NT2/D1 (cell line): ENCODE results near the gene NEK2.
A peak's percentile ranks its signal among the peaks of the same experiment; 100 is the strongest.
"Not testable (repeated sequence)": the region's sequence is repeated elsewhere in the genome, so short reads cannot be mapped to it uniquely, and the experiment has no call there.

Source experiments
- DNase-seq: peaks from one replicate; pipeline ENCODE4 v3.0.0-alpha.2; 2011; ENCODE audit warnings: low read depth, low spot score
- H3K27me3 ChIP-seq: 2 replicates; pipeline ENCODE4 v1.6.0; 2011; ENCODE audit warnings: mild to moderate bottlenecking; ENCODE audit not compliant: insufficient read length, insufficient read depth
- H3K36me3 ChIP-seq: 2 replicates; pipeline ENCODE4 v1.6.1; 2011; ENCODE audit warnings: mild to moderate bottlenecking, low read length, mixed read lengths; ENCODE audit not compliant: insufficient read depth, insufficient read length
- H3K4me1 ChIP-seq: 2 replicates; pipeline ENCODE4 v1.5.1; 2011; ENCODE audit not compliant: insufficient read depth, insufficient read length
- H3K4me3 ChIP-seq: 2 replicates; pipeline ENCODE4 v1.5.1; 2011; ENCODE audit warnings: low read depth; ENCODE audit not compliant: insufficient read length
- H3K9ac ChIP-seq: 2 replicates; pipeline ENCODE4 v1.6.0; 2011; ENCODE audit warnings: low read depth; ENCODE audit not compliant: insufficient read length
- H3K9me3 ChIP-seq: 2 replicates; pipeline ENCODE4 v1.5.1; 2011; ENCODE audit warnings: mild to moderate bottlenecking, low read length; ENCODE audit not compliant: insufficient read depth
- SUZ12 ChIP-seq: IDR thresholded peaks from 2 replicates; pipeline ENCODE4 v1.6.1; 2011; ENCODE audit not compliant: insufficient read length, insufficient read depth; ENCODE audit errors: extremely low read depth
- YY1 ChIP-seq: IDR thresholded peaks from 2 replicates; pipeline ENCODE4 v1.6.1; 2011; ENCODE audit not compliant: insufficient read length, insufficient read depth
- ZNF274 ChIP-seq: IDR thresholded peaks from 2 replicates; pipeline ENCODE4 v1.6.1; 2011; ENCODE audit warnings: mild to moderate bottlenecking, low read depth, low read length

NEK2 gene

DNA sequence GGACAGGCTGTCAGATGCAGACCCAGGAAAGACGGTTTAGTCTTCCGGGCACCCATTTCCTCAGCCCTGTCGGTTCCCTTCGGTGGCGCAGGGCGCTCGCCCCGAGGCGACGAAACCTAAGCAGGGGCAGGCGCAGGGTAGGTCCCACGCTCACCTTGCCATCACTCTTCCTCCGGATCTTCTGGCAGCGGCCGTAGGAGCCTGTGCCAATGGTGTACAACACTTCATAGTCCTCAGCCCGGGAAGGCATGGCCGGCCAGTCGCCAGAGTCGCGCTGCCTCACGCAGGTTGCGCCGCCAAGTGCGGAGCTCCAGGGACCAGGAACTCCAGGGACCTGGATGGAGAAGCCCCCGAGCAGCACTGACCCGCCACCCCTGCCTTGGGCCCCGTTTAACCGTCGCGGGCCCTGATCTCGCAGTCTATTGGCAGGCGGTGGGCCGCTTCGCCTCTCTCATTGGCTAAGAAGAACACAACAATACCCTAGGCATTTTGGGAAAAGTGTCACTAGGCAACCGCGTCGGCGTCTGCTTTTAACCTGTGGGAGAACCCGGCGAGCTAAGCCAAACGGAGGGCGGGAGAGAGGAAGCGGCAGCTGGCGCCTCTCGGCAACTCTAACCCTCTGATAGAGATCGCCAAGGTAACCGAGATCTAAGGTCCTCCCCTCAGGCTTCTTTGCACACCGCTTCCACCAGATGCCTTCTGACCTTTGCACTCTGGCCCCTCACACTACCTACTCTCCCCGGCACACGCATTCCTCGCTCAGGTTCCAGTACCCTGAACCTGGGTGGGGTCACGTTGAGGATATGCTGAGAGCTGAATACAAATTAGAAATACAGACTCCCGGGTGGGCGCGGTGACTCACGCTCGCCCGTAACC, at the start of gene NEK2:
Gene NEK2, minus strand, starts transcription at position 392 of the 876 bp plus-strand sequence. Its CDS starts 142 bp downstream, at position 250.
- Histone ChIP-seq H3K36me3 (peaks cover 34% of the 10 kb centered on the region), H3K9me3 (no peaks in the 10 kb centered on the region), H3K27me3 (no peaks in the 10 kb centered on the region), H3K4me1 (no peaks in the 10 kb centered on the region), H3K4me3 (peak within 1 kb of the TSS; percentile 90), H3K9ac (peak within 1 kb of the TSS; percentile 90)
- TF ChIP-seq ZNF274: no peak
- DNase-seq: peak; percentile 99

DNA sequence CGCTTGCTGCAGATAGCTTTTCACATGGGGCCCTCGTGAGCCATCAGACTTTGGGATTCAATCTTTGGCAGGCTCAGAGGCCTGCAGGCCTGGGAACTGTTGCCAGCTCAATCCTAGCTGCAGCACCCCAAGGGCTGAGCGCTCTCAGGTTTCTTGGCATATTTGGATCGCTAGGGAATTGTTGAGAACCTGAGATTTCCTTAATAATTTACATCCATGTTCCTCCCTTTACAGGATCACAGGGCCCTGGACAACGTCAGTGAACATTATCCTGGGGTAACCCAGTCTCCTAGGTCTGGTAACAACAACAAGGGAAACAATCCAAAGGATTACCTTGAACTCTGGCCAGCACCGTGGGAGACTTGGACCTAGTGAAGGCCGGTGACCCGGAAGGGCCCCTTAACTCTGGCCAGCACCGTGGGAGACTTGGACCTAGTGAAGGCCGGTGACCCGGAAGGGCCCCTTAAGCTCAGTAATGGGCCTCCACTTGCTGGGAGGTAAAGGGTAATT, 49.3 kb upstream of the NEK2 start:
- H3K27me3 ChIP-seq: no peaks in the 10 kb centered on the region
- TF ChIP-seq YY1: no peak
- no peak for TF ChIP-seq ZNF274
- TF ChIP-seq SUZ12: no peak
- peaks cover 4% of the 10 kb centered on the region for H3K4me1 ChIP-seq
- no peak overlapping the region for H3K9ac ChIP-seq
- H3K9me3 ChIP-seq: no peaks in the 10 kb centered on the region
- no peak overlapping the region for H3K4me3 ChIP-seq
- no peaks in the 10 kb centered on the region for H3K36me3 ChIP-seq
- no peak for DNase-seq

DNA sequence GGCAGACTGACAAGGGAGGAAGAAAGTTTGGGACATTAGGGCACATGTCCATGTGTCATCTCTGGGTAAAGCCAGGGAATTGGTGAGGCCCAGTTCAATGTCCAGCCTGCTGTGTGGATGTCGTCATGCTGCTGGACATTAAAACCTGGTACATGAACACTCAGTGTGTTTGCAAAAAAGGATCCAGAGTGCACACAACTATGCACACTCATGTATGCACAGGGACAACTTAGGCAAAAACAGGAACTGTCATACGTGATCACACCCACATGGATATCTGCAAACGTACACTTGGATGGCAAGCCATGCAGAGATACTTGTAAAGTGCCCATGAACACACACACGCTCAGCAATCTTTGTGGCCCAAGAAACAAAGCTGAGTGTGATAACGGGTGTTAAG, 47.9 kb upstream of the NEK2 start:
- H3K9me3 ChIP-seq: no peaks in the 10 kb centered on the region
- no peaks in the 10 kb centered on the region for H3K27me3 ChIP-seq
- H3K4me1 ChIP-seq: peaks cover 4% of the 10 kb centered on the region
- no peak overlapping the region for H3K4me3 ChIP-seq
- TF ChIP-seq YY1 (no peak), SUZ12 (no peak), ZNF274 (no peak)
- no peak for DNase-seq
- no peaks in the 10 kb centered on the region for H3K36me3 ChIP-seq
- no peak overlapping the region for H3K9ac ChIP-seq

DNA sequence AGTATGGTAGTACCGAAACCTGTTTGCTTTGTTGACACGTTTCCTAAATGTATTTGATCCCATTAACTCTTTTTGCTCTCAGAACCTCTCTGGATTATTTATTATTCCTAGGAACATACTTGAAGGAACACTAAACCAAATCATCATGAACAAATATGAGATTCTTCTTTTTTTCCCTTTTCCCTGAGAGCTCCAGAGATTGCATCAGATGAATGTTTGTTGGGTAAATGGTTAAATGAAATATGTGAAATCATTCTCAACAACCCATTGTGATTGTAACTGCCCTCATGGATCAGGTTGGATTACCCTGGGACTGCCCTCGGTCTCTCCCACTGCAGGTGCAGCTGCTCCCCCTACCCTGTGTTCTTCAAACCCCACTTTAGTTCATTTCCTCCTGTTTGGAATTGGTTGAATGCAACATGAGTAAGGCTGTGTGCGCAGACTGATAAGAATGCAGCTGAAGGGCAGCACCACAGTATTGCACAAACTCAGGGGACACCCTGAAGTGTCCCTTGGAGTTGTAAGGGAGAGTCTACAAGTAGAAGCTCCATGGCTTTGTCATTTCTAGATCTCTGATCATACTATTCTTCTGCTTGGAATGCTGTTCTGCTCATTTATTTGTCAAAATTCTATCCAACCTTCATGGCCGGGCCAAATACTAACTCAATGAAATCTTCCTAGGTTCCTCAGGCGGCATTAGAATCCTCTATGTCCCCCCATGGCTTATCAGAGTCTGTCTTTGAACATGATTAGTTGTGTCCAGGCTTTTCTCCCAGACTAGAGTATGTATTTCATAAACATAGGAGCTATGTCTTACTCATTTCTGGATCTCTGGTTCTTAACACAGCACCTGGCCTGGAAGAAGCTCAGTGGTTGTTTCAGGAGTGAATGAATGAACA, 47.1 kb upstream of the NEK2 start:
- H3K27me3 ChIP-seq: no peaks in the 10 kb centered on the region
- no peaks in the 10 kb centered on the region for H3K36me3 ChIP-seq
- TF ChIP-seq YY1 (no peak), ZNF274 (no peak), SUZ12 (no peak)
- H3K9me3 ChIP-seq: no peaks in the 10 kb centered on the region
- H3K4me3 ChIP-seq: no peak overlapping the region
- H3K4me1 ChIP-seq: peaks cover 4% of the 10 kb centered on the region
- no peak for DNase-seq
- H3K9ac ChIP-seq: no peak overlapping the region

DNA sequence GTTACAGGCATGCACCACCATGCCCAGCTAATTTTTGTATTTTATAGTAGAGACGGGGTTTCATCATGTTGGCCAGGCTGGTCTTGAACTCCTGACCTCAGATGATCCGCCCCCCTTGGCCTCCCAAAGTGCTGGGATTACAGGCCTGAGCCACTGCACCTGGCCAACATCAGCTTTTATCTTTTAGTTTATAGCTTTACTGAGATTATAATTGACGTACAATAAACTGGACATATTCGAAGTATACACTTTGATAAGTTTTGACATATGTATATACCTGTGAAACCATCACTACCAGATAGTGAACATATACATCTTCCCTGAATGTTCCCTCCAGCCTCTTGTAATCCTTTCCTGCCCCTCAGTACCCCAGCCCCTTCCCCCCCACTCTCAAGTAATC, 41.1 kb upstream of the NEK2 start:
- H3K9me3 ChIP-seq, H3K9ac ChIP-seq, DNase-seq, H3K27me3 ChIP-seq, H3K4me3 ChIP-seq, H3K36me3 ChIP-seq, H3K4me1 ChIP-seq: not testable (repeated sequence)

DNA sequence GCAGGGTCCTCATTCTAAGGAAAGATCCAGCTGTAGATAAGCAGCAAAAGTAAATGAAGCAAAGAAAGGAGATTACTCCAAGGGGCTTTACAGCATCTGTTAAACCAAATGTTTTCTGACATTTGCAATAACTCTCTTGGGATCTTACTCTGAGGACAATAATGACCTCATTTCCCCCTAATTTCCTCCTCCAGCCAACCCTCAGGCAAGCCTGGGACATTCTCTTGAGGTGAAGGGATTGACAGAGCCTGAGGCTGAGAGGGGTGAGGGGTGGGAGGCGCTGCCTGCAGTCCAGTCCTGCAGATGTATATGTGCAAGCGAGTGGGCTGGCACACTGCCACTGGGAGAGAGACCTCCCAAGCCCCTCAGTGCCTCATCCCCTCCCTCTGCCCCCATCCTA, 40.5 kb upstream of the NEK2 start:
- Histone ChIP-seq H3K9ac (no peak overlapping the region), H3K9me3 (no peaks in the 10 kb centered on the region), H3K27me3 (no peaks in the 10 kb centered on the region), H3K36me3 (no peaks in the 10 kb centered on the region), H3K4me1 (peaks cover 4% of the 10 kb centered on the region), H3K4me3 (no peak overlapping the region)
- DNase-seq: no peak
- TF ChIP-seq SUZ12: no peak
- TF ChIP-seq YY1: no peak
- TF ChIP-seq ZNF274: no peak

DNA sequence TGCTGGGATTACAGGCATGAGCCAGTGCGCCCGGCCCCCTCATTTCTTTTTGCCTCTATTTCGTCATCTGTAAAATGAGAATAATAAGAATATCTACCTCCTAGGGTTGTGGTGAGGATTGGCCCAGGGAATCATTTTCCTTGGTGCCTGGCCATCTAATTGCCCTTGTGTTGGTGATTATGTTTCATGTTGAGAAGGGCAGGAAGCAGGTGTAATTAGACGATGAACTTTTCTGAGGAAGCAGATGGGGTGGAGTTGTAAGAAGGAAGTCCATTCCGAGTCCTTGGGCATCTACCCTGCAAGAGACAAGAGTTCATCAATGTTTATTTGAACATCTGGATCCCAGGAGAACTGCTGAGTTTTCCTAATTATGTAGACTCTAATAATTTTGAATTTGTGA, 38.7 kb upstream of the NEK2 start:
- TF ChIP-seq SUZ12 (no peak), YY1 (no peak), ZNF274 (no peak)

More for the DNA sequence above, 38.7 kb upstream of the NEK2 start:
- H3K27me3 ChIP-seq: no peaks in the 10 kb centered on the region
- no peak overlapping the region for H3K4me3 ChIP-seq
- no peaks in the 10 kb centered on the region for H3K36me3 ChIP-seq
- peaks cover 4% of the 10 kb centered on the region for H3K4me1 ChIP-seq
- H3K9me3 ChIP-seq: no peaks in the 10 kb centered on the region
- H3K9ac ChIP-seq: no peak overlapping the region
- no peak for DNase-seq
